Globus pallidus (tissue), 1 donor: Measurements from ENCODE around the gene CBFA2T2.
A peak's percentile ranks its signal among the peaks of the same experiment; 100 is the strongest.
"Not testable (repeated sequence)": the region's sequence is repeated elsewhere in the genome, so short reads cannot be mapped to it uniquely, and the experiment has no call there.

Source experiments
- DNase-seq: peaks from one replicate; pipeline ENCODE4 v3.0.0-alpha.2; 2015; ENCODE audit warnings: low spot score

Gene CBFA2T2

GRCh38 chr20:33626190-33626589 lies 136.3 kb downstream of the CBFA2T2 start:
- no peak for DNase-seq

- DNase-seq = no peak
Observed at GRCh38 chr20:33627577-33628216, 137.8 kb downstream of the CBFA2T2 start.

DNA sequence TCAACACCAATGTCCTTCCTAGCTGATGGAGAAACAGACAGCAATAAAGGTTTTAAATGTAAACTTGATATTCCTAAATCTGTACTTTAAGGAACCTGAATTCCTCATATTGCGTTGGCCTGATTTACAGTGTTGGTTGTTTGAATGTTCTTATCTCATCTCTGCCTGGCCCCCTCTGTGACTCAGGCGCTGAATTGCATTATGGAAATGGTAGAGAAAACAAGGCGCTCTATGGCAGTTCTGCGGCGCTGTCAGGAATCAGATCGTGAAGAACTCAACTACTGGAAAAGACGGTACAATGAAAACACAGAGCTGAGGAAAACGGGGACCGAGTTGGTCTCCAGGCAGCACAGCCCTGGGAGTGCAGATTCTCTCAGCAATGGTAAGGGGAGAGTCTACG lies 139.6 kb downstream of the CBFA2T2 start:
- no peak for DNase-seq

DNA sequence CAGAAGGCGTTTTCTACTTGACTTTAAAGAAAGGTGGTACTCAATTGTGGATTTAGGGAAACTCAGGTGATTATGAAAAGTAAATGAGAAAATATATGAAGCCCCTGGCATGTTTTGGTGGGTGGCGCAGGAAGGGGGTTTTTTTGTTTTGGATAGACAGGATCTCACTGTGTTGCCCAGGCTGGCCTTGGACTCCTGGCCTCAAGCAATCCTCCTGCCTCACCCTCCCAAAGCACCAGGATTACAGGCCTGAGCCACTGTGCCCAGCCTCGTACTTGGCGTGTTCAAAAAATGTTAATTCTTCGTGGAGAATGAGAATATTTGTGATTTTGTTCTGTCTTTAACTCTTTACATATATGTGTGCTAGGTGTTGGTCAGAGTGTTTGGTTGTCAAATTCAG lies 140.1 kb downstream of the CBFA2T2 start:
- DNase-seq = no peak

- DNase-seq = no peak
Observed at GRCh38 chr20:33630507-33630906, 140.6 kb downstream of the CBFA2T2 start.

GRCh38 chr20:33631910-33632309 lies 142.0 kb downstream of the CBFA2T2 start:
- not testable (repeated sequence) for DNase-seq

DNA sequence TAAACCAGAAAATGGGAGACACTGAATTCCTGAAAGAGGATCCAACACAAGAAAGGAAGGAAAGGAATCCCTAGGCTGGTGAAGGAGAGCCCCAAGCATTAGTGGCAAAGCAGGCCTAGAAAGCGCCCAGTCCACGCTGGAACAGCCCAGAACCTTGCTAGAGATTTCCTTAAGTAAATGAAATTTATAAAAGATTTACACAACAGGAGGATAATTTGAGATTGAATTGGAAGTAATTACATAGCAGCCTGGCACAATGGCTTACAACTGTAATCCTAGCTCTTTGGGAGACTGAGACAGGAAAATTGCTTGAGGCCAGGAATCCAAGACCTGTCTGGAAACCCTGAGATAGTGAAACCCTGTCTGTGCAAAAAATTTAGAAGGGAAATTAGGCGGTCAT lies 145.4 kb downstream of the CBFA2T2 start:
- DNase-seq = no peak

DNA sequence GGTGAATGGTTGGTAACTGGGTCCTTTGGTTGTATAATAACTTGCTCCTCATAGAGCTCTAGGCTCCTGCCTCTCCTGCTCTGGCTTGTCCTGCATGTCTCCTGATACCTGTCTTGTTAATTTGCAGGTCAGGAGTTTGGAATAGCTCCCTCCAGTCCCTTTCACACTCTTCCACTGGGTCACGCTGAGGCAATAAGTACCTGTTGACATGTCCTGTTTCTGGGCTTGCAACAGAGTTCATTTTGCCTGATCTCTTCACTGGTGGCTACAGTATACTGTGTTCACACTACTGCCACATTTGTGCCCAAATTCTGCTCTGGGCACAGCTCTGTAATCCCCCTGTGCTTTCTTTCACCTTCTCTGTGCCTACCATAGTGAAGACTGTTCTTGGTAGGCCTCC lies 146.9 kb downstream of the CBFA2T2 start:
- DNase-seq = no peak

- no peak for DNase-seq
Observed at GRCh38 chr20:33640287-33640686, 150.4 kb downstream of the CBFA2T2 start.

GRCh38 chr20:33644313-33645071 lies 154.6 kb downstream of the CBFA2T2 start:
- DNase-seq = no peak

DNA sequence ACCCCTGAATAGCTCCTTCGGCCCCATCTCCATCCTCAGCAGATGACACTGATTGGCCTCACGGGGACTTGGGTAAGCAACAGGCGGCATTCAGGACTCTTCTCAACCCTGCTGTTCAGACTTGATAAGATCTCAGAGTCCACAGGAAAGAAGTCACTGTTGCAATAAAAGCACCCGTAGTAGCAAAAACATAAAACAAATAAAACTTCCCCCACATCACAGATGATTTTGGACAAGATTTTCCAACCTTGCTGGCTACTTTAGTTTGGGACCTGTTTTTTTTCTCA lies 155.1 kb downstream of the CBFA2T2 start:
- no peak for DNase-seq

DNA sequence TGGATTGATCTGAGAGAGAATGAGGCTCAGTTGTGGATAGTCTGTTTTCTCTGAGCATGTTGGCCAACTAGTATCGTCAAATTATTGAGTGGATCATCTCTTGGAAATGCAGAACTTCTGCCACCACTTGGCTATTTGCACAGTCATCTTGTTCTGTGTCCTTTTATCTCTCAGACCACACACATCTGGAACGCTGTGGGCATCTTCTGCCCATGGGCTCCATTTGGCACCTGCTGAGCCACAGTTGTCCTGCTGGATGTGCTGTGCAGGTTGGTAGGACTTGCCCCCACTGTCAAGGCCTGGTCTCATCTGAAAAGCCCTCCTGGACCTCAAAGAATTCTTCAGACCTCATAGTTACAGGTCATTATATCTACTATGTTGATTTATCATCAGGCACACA lies 155.5 kb downstream of the CBFA2T2 start:
- DNase-seq = no peak

DNA sequence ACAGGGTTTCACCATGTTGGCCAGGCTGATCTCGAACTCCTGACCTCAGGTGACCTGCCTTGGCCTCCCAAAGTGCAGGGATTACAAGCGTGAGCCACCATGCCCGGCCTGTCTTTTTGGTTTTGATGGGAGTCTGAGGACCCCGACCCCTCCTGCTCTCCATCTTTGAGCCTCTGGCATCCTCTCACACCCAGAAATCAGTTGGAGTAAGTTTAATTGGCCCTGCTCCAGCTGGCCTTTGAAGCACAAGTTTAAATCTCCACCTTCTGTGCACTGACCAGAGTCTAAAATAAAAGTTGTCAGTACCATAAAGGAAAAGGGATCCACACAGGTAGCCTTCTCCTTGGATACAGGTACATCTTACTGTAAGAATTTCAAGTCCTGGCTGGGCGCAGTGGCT lies 156.3 kb downstream of the CBFA2T2 start:
- DNase-seq = no peak

DNA sequence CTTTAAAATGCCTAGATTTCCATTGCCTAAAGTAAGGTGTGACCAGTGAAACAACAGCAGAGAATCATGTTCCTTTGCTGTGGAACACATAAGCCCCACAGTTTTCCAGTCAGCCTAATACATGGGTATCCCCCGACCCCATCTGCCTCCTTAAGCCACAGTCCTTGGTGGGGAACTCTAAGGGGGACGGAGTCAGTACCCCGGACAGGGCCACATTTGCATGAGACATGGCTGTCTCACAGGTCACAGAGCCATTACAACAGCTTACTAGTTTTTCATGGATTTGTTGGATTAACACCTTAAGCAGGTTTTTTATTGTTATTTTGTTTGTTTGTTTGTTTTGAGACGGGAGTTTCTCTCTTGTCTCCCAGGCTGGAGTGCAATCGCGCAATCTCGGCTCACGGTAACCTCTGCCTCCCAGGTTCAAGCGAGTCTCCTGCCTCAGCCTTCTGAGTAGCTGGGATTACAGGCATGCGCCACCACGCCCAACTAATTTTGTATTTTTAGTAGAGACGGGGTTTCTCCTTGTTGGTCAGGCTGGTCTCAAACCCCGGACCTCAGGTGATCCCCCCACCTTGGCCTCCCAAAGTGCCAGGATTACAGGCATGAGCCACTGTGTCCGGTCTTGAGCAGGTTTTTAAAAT lies 157.2 kb downstream of the CBFA2T2 start:
- DNase-seq = not testable (repeated sequence)

GRCh38 chr20:33647603-33648395 lies 157.9 kb downstream of the CBFA2T2 start:
- no peak for DNase-seq

DNA sequence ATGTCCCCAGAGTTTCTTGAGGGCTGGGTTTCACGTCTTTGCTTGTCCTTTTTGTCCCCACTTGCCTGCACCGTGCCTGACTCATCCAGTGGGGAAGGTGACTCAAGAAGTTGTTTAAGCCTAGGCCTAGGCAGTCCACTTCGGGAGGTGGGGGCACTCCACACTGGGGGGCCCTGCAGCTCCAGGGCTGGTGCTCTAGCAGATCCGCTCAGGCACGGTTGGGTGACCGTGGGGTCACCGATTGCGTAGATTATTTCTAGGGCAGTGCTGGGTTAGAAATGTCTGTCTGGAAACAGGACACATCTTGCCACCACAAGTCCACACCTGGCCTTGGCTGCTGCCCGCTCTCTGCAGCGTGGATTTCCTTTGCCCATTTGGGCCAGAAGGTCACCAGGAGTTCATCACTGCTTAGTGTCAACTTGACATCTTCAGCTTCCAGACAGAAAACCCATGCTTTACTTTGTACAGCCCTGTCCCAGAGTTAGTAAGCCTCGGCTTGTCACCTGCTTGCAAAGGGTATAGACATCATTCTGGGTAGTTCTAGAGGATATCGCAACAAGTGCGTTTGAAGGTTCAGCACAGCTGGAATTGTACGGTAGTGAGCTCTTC lies 158.6 kb downstream of the CBFA2T2 start:
- no peak for DNase-seq

DNA sequence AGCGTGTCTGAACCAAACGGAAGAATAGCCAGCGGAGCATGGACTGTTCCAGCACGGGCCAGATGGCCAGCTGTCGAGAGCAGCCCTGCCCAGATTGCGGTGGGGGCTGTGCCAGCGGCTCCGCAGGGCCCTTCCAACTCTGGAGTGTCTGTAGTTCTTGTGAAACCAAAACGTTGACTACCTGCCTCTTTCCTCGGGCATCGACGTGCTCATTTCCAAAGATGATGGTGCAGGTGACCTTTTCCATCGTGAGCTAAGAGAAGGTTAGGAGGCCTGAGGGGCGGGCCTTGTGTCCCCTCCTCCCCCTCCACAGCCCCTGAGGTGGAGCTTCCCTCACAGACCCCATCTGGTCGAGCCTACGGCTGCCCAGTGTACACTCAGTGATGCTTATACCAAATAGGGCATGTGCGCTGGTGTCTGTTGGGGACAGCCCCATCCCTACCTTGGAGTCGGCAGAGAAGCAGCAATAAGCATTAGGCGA lies 159.3 kb downstream of the CBFA2T2 start:
- peak; percentile 66 for DNase-seq

- DNase-seq = no peak
Observed at GRCh38 chr20:33650111-33650752, 160.3 kb downstream of the CBFA2T2 start.

- DNase-seq = no peak
Observed at GRCh38 chr20:33650753-33651561, 161.1 kb downstream of the CBFA2T2 start.

DNA sequence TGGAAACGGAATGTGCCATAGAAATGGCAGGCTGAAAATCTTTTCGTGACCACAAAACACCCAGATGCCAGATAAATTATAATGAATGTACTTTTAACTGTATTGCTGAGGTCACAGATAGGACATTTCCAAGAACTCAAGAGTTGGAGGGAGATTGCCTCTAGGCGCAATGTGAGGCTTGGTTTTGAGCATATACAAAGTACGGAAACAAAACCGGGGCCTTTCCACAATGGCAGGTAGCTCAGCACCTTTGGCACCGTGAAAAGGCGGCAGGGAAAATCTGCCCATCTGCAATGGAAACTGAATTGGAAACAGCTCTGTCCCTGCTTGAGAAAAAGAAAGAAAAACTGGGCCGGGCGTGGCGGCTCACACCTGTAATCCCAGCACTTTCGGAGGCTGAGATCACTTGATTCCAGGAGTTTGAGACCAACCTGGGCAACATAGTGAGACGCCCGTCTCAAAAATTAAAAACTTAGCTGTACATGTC lies 161.7 kb downstream of the CBFA2T2 start:
- DNase-seq = no peak
